ENCODE data around the gene ANO8. TPM values are rescaled to one million over a fixed set of nuclear protein-coding genes. Genes with fewer than 3 reads are reported as not detected.
"Not testable (repeated sequence)": the region's sequence is repeated elsewhere in the genome, so short reads cannot be mapped to it uniquely, and the experiment has no call there.

The ANO8 gene
- total RNA-seq, 4 donors from 2014 or later: 6.7 to 73.0 (median 10.3) TPM

DNA sequence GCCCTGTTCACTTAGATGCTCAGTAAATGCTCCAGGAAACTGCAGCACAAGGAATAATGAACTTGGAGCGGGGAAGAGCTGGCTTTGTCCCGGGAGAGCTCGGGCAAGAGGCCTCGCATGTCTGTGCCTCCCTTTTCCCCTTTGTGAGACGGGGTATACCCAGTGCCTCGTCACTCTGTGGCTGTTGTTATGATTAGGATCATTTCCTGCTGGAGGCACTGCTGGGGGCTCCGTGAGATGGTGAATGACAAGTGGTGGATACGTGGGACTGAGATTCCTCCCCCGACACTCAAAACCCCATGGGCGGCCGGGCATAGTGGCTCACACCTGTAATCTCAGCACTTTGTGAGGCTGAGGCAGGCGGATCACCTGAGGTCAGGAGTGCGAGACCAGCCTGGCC lies 43.6 kb upstream of the ANO8 start:
- in situ Hi-C loops (cut with MboI; ENCODE audit: low pct_ligation_motif_present in 1 of 4, low pct_unique_long_range_greater_than_20kb in 1 of 4, low sequenced_read_pairs in 3 of 4): no loop called here
- no peak for DNase-seq
- intact Hi-C loops (cut with DNase I; ENCODE audit: low total_unique reads): no loop called here
- Histone ChIP-seq H3K27ac (no peak overlapping the region), H3K4me3 (no peak overlapping the region), H3K36me3 (no peaks in the 10 kb centered on the region), H3K27me3 (peaks cover 5% of the 10 kb centered on the region), H3K4me1 (peaks cover 0 to 7% (median 2%) of the 10 kb centered on the region in 4 donors), H3K9me3 (no peaks in the 10 kb centered on the region)
- no peak for TF ChIP-seq POLR2AphosphoS5 (IDR thresholded peaks at IDR 0.05)
- no peak for TF ChIP-seq EP300 (IDR thresholded peaks at IDR 0.05; ENCODE audit: low read depth)
- TF ChIP-seq, protein P1, sequence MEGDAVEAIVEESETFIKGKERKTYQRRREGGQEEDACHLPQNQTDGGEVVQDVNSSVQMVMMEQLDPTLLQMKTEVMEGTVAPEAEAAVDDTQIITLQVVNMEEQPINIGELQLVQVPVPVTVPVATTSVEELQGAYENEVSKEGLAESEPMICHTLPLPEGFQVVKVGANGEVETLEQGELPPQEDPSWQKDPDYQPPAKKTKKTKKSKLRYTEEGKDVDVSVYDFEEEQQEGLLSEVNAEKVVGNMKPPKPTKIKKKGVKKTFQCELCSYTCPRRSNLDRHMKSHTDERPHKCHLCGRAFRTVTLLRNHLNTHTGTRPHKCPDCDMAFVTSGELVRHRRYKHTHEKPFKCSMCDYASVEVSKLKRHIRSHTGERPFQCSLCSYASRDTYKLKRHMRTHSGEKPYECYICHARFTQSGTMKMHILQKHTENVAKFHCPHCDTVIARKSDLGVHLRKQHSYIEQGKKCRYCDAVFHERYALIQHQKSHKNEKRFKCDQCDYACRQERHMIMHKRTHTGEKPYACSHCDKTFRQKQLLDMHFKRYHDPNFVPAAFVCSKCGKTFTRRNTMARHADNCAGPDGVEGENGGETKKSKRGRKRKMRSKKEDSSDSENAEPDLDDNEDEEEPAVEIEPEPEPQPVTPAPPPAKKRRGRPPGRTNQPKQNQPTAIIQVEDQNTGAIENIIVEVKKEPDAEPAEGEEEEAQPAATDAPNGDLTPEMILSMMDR (IDR thresholded peaks at IDR 0.05): no peak
- TF ChIP-seq POLR2A (IDR thresholded peaks at IDR 0.05): no peak
- 68% methylated on average over 13 of the region's 13 CpGs; no CpG with 5 or more reads in 1 of the 2 donors for WGBS, 2 donors (ENCODE audit: low coverage in 1 of 2)

DNA sequence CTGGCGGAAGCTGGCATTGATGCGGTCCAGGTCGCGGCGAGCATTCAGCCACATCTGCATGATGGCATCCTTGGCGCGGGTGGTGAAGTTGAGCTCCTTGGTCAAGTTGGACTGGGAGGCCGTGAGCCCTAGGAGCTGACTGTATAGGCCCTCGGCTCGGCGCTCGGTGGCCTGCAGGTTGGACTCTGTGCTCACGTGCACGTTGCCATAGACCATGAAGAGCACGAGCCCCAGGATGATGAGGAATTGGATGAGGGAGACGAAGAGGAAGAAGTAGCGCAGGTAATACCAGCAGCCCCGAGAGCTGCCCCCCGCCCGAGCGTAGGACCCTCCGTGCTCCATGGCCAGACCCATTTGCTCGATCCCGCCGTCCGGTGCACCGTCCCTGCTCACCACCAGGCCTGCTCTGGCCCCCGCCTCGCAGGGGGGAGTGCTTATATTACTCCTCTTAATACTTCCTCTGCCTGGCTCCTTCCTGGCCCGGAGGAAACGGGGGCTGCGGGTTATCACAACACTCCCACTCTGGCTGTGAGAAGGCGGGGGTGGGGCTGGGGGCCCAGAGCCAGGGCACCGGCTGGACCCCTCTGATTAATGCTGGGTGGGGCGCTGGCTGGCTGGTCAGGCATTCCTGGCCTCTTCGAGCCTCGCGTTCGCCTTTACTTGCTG lies 42.4 kb upstream of the ANO8 start, which contains the start of gene PLVAP:
Gene PLVAP (minus strand): TSS at position 408 of the 666 bp plus-strand sequence. CDS start 54 bp downstream, at position 354.
- 69% methylated on average over 33 of the region's 39 CpGs; no CpG with 5 or more reads in 1 of the 2 donors for WGBS, 2 donors (ENCODE audit: low coverage in 1 of 2)
- Histone ChIP-seq H3K9me3 (no peaks in the 10 kb centered on the region), H3K4me3 (peak within 1 kb of the TSS in 1 of 4 donors; percentile 4), H3K27me3 (peaks cover 5% of the 10 kb centered on the region), H3K4me1 (no peaks in the 10 kb centered on the region), H3K36me3 (no peaks in the 10 kb centered on the region), H3K27ac (peak within 1 kb of the TSS in 2 of 4 donors; percentile 8 to 21)
- in situ Hi-C loops (cut with MboI; ENCODE audit: low pct_ligation_motif_present in 1 of 4, low pct_unique_long_range_greater_than_20kb in 1 of 4, low sequenced_read_pairs in 3 of 4): no loop called here
- TF ChIP-seq POLR2AphosphoS5 (IDR thresholded peaks at IDR 0.05) (peak in 2 of 3 donors; percentile 22 to 24), POLR2A (IDR thresholded peaks at IDR 0.05) (no peak)
- intact Hi-C loops (cut with DNase I; ENCODE audit: low total_unique reads): no loop called here
- DNase-seq: no peak

DNA sequence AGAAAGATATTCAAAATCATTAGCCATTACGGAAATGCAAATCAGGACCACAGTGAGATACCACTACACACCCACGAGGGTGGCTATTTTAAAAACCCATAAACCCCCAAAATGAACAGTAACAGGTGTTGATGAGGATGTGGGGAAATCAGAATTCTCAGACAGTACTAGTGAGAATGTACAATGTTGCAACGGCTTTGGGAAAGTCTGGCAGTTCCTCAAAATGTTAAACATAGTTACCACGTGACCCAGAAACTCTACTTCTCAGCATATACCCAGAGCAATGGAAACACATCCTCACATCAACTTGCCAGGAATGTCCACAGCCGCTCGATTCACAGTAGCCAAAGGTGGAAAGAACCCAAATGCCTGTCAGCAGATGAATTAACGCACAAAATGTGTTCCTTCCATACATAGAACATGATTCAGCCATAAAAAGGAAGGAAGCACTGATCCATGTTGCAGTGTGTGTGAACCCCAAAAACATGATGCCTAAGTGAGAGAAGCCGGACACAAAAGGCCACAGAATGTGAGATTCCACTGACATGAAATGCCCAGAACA lies 35.5 kb upstream of the ANO8 start:
- Histone ChIP-seq H3K4me3 (no peak overlapping the region), H3K36me3 (no peaks in the 10 kb centered on the region), H3K27ac (peak overlapping the region in 2 of 4 donors; percentile 23 to 53), H3K4me1 (no peaks in the 10 kb centered on the region), H3K27me3 (no peaks in the 10 kb centered on the region), H3K9me3 (no peaks in the 10 kb centered on the region)
- WGBS, 2 donors (ENCODE audit: low coverage in 1 of 2): 17 to 35% methylated on average over 6 to 8 of the region's 8 CpGs
- no peak for TF ChIP-seq POLR2A (IDR thresholded peaks at IDR 0.05)
- peak in 1 of 3 donors; percentile 10 for TF ChIP-seq POLR2AphosphoS5 (IDR thresholded peaks at IDR 0.05)
- in situ Hi-C loops (cut with MboI; ENCODE audit: low pct_ligation_motif_present in 1 of 4, low pct_unique_long_range_greater_than_20kb in 1 of 4, low sequenced_read_pairs in 3 of 4): no loop called here
- intact Hi-C loops (cut with DNase I; ENCODE audit: low total_unique reads): no loop called here
- DNase-seq: no peak

DNA sequence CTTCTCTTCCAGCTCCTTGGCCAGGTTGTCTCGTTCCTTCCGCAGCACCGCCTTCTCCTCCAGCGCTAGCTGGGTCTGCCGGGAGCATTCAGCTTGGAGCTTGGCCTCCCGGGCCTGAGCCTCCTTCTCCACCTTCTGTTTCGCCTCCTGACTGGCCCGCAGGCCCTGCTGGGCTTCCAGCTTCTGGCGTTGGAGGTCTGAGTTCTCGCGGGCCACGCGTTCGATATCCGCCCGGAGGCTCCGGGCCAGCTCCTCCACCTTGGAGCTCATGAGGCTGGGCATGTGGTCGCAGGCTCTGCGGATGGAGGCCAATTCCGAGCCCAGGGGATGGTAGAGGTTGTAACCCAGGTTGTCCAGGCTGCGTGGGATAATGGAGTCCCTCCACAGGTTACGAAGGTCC lies 30.7 kb upstream of the ANO8 start:
- WGBS, 2 donors (ENCODE audit: low coverage in 1 of 2): 84 to 95% methylated on average over 12 to 22 of the region's 22 CpGs
- in situ Hi-C loops (cut with MboI; ENCODE audit: low pct_ligation_motif_present in 1 of 4, low pct_unique_long_range_greater_than_20kb in 1 of 4, low sequenced_read_pairs in 3 of 4): no loop called here
- H3K27me3 ChIP-seq: no peaks in the 10 kb centered on the region
- DNase-seq: no peak
- H3K4me3 ChIP-seq: no peak overlapping the region
- H3K9me3 ChIP-seq: no peaks in the 10 kb centered on the region
- no peak overlapping the region for H3K27ac ChIP-seq
- intact Hi-C loops (cut with DNase I; ENCODE audit: low total_unique reads): no loop called here
- TF ChIP-seq, protein P1 (IDR thresholded peaks at IDR 0.05): no peak
- TF ChIP-seq EP300 (IDR thresholded peaks at IDR 0.05; ENCODE audit: low read depth): no peak
- TF ChIP-seq POLR2A (IDR thresholded peaks at IDR 0.05): no peak
- TF ChIP-seq POLR2AphosphoS5 (IDR thresholded peaks at IDR 0.05): no peak
- no peaks in the 10 kb centered on the region for H3K36me3 ChIP-seq
- H3K4me1 ChIP-seq: no peaks in the 10 kb centered on the region

DNA sequence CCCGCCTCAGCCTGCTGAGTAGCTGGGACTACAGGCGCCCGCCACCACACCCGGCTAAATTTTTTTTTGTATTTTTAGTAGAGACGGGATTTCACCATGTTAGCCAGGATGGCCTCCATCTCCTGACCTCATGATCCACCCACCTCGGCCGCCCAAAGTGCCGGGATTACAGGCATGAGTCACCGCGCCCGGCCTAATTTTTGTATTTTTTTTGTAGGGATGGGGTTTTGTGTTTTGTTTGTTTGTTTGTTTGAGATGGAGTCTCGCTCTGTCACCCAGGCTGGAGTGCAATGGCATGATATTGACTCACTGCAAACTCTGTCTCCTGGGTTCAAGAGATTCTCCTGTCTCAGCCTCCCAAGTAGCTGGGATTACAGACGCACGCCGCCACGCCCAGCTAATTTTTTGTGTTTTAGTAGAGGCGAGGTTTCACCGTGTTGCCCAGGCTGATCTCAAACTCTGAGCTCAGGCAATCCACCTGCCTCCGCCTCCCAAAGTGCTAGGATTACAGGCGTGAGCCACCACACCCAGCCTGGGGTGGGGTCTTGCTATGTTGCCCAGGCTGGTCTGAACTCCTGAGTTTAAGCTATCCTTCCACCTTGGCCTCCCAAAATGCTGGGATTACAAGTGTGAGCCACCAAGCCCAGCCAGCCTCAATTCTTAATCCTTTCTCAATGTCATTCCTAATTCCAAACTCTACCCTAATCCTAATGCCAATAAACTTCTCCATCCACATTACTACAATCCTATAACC lies 29.4 kb upstream of the ANO8 start:
- H3K9me3 ChIP-seq; H3K4me1 ChIP-seq; H3K36me3 ChIP-seq; H3K27me3 ChIP-seq; H3K27ac ChIP-seq; intact Hi-C loops (cut with DNase I; ENCODE audit: low total_unique reads); H3K4me3 ChIP-seq; DNase-seq; in situ Hi-C loops (cut with MboI; ENCODE audit: low pct_ligation_motif_present in 1 of 4, low pct_unique_long_range_greater_than_20kb in 1 of 4, low sequenced_read_pairs in 3 of 4): not testable (repeated sequence)
- 85 to 95% methylated on average over 4 to 20 of the region's 20 CpGs for WGBS, 2 donors (ENCODE audit: low coverage in 1 of 2)

Measured in transverse colon (tissue), 4 donors.